LNCAP (cell line): Measurements from ENCODE around the gene TAS2R8.

Source experiments
- CTCF ChIP-seq: fragments of 450-650 bp; IDR thresholded peaks from 2 replicates; pipeline ENCODE4 v1.5.1; 2017; ENCODE audit warnings: mild to moderate bottlenecking

The TAS2R8 gene

GRCh38 chr12:10838461-10838860, 31.4 kb upstream of the TAS2R8 start:
- no peak for TF ChIP-seq CTCF

GRCh38 chr12:10829994-10830393, 22.9 kb upstream of the TAS2R8 start:
- no peak for TF ChIP-seq CTCF

GRCh38 chr12:10826258-10826657, 19.2 kb upstream of the TAS2R8 start, which contains the start of gene TAS2R10:
TSS of gene TAS2R10 (minus strand) at chr12:10826358. CDS start at chr12:10826269, 89 bp downstream.
- no peak for TF ChIP-seq CTCF

GRCh38 chr12:10824957-10825356, 17.9 kb upstream of the TAS2R8 start:
- TF ChIP-seq CTCF, result no peak

GRCh38 chr12:10811883-10812536, 4.9 kb upstream of the TAS2R8 start:
- no peak for TF ChIP-seq CTCF

- TF ChIP-seq CTCF, result no peak
Observed at GRCh38 chr12:10810068-10810467, 3.0 kb upstream of the TAS2R8 start, which contains the start of gene TAS2R9. TSS of gene TAS2R9 (minus strand) at chr12:10810168. CDS start at chr12:10810075, 93 bp downstream.

- TF ChIP-seq CTCF, result no peak
Observed at GRCh38 chr12:10802587-10802986, 4.5 kb downstream of the TAS2R8 start, which contains the start of gene TAS2R7. TSS of gene TAS2R7 (minus strand) at chr12:10802627. CDS start at chr12:10802570, 57 bp downstream.

GRCh38 chr12:10801741-10802140, 5.3 kb downstream of the TAS2R8 start:
- no peak for TF ChIP-seq CTCF
